ENCODE data around the gene SLC2A10. TPM values are rescaled to one million over a fixed set of nuclear protein-coding genes. Genes with fewer than 3 reads are reported as not detected.
A peak's percentile ranks its signal among the peaks of the same experiment; 100 is the strongest.

Gene SLC2A10
- total RNA-seq, 2 experiments from 2014 or later, result not detected

DNA sequence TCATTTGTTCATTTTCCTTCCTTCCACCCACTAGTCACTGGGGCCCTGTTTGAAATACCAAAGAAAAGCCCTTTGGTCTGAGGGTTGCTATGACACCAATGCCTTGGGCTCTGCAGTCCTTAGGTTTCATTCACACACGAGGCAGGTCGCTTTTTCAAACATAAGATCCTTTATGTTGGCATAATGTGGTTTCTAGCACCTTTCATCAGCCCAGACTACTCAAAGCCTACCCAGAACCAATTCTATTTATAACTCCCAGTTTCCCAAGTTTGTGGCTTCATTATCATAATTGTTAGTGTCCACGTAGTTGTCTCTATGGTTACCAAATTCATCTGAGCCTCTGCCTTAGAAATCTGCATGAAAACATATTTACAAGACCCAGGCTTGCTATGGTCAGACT, 13.6 kb upstream of the SLC2A10 start:
- Mint-ChIP-seq H3K27me3 (peaks cover 12% of the 10 kb centered on the region), H3K4me3 (no peak overlapping the region), H3K9me3 (ENCODE audit: low read depth) (peaks cover 2% of the 10 kb centered on the region), H3K27ac (no peak overlapping the region), H3K36me3 (ENCODE audit: low read depth) (no peaks in the 10 kb centered on the region), H3K4me1 (peaks cover 11% of the 10 kb centered on the region)
- DNase-seq, result no peak
- POLR2A ChIA-PET, result interaction anchor here (1.0 kb wide), 1 partner anchor 10 kb away, joined by 3 read pairs; no protein-coding TSS in a partner anchor
- CTCF ChIA-PET, result interaction anchor here (1.9 kb wide), 1 partner anchor 15 kb away, joined by 9 read pairs; no protein-coding TSS in a partner anchor
- ATAC-seq, result peak; percentile 47
- intact Hi-C loops (cut with DNase I, micrococcal nuclease), result no loop called here

DNA sequence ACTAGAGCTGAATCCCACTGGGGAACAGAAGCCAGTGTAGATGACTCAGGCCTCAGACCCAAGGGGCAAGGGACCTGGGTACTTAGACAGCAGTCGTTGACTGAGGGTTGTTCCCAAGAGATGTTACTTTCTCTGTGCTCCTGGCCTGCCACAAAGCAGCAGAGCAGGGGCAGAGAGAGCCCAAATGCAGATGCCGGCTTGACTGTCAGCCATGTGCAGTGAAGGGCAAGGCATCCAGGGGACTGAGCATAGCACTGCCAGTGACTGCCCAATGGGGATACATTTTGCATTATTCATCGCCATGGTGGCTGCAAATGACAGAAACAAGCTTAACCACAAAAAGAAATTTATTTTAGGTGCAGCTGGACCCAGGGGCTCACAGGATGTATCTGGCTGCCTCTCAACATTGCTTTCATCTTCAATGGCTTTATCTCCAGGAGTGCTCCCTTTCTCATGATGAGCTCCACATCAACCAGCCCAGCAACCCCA, 12.6 kb upstream of the SLC2A10 start:
- no peak overlapping the region for H3K4me3 Mint-ChIP-seq
- peaks cover 14% of the 10 kb centered on the region for H3K27me3 Mint-ChIP-seq
- ChIA-PET CTCF (interaction anchor here (1.0 to 1.9 kb wide), 2 partner anchors 16 to 299 kb away, joined by 3 to 9 read pairs; no protein-coding TSS in a partner anchor), POLR2A (no interaction called here)
- H3K27ac Mint-ChIP-seq, result no peak overlapping the region
- no peak for DNase-seq
- peaks cover 2% of the 10 kb centered on the region for H3K9me3 Mint-ChIP-seq (ENCODE audit: low read depth)
- intact Hi-C loops (cut with DNase I, micrococcal nuclease), result no loop called here
- no peaks in the 10 kb centered on the region for H3K36me3 Mint-ChIP-seq (ENCODE audit: low read depth)
- ATAC-seq, result no peak
- H3K4me1 Mint-ChIP-seq, result peaks cover 10% of the 10 kb centered on the region

DNA sequence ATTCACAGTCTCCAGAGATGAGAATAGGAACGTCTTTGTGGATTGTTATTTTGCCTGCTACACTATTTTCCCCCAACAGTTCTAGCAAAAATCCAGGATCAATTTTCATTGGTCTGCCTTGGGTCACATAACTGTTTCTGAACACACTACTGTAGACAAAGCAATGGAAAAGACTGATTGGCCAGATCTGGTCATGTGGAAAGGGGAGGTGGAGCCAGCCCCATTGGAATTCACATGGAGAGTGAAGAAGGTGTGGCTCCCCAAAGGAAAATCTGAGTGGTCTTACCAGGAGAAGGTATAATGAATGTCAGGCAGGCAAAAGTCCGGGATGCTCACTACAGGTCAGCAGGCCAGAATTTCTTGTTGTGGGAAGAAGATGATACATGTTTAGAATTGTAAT, 10.7 kb upstream of the SLC2A10 start:
- H3K36me3 Mint-ChIP-seq (ENCODE audit: low read depth), result no peaks in the 10 kb centered on the region
- no peak overlapping the region for H3K27ac Mint-ChIP-seq
- H3K4me1 Mint-ChIP-seq, result peaks cover 10% of the 10 kb centered on the region
- H3K27me3 Mint-ChIP-seq, result peaks cover 16% of the 10 kb centered on the region
- intact Hi-C loops (cut with DNase I, micrococcal nuclease), result no loop called here
- H3K9me3 Mint-ChIP-seq (ENCODE audit: low read depth), result peaks cover 2% of the 10 kb centered on the region
- CTCF ChIA-PET, result no interaction called here
- DNase-seq (no peak), ATAC-seq (no peak)
- H3K4me3 Mint-ChIP-seq, result no peak overlapping the region
- POLR2A ChIA-PET, result no interaction called here

DNA sequence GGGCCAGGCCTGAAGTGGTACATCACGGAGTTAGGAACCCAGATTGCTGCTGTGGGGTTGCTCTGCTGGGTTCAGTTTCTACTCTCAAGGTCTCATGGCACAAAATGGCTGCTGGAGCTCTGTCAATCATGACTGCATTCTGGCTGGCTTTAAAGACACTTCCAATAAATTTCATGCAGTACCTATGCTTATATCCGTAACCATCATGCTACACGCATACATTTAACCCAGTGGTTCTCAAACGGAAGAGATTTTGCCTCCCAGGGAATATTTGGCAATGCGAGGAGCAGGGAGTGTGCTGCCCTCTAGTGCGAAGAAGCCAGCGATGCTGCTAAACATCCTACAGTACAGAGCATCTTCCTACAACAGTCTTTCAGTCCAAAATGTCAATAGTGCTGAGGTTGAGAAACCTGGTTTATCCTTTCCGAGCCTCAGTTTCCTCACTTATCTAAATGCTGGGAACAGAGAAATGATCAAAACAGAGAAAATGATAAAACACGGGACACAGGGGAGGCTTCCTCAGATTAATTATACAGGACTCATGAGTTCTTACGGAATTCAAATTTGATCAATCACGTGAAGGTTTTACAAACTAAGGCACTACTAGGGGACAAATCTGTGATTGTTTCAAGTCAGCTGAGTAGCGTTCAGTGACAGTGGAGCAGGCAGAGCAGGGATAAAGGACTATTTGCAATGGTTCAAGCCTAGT, 9.6 kb upstream of the SLC2A10 start:
- CTCF ChIA-PET, result no interaction called here
- H3K9me3 Mint-ChIP-seq (ENCODE audit: low read depth), result peaks cover 2% of the 10 kb centered on the region
- no peak for ATAC-seq
- H3K4me1 Mint-ChIP-seq, result peaks cover 4% of the 10 kb centered on the region
- no peaks in the 10 kb centered on the region for H3K36me3 Mint-ChIP-seq (ENCODE audit: low read depth)
- intact Hi-C loops (cut with DNase I, micrococcal nuclease), result no loop called here
- H3K27me3 Mint-ChIP-seq, result peaks cover 20% of the 10 kb centered on the region
- POLR2A ChIA-PET, result no interaction called here
- peak; percentile 39 for DNase-seq
- H3K4me3 Mint-ChIP-seq, result no peak overlapping the region
- H3K27ac Mint-ChIP-seq, result no peak overlapping the region

DNA sequence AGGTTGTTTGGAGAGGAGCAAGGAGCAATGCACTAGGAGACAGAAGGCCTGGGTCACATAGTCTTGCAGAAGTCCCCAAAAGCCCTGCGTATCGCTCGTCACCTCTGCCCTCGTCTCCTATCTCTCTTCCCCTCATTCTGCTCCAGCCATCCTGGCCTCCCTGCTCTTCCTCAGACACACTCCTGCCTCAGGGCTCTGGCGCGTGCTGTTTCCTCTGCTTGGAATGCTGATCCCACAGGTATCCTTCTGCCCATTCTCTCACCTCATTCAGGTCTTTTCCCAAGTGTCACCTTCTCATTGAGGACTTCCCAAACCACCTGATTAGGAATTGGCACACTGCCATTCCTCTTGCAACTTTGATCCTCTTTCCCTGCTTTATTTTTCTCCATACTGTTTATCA, 9.0 kb upstream of the SLC2A10 start:
- Mint-ChIP-seq H3K27ac (no peak overlapping the region), H3K27me3 (peaks cover 25% of the 10 kb centered on the region), H3K9me3 (ENCODE audit: low read depth) (peaks cover 2% of the 10 kb centered on the region), H3K4me3 (no peak overlapping the region), H3K4me1 (peaks cover 4% of the 10 kb centered on the region), H3K36me3 (ENCODE audit: low read depth) (no peaks in the 10 kb centered on the region)
- CTCF ChIA-PET, result interaction anchor here (0.5 to 0.6 kb wide), 2 partner anchors 29 to 106 kb away, joined by 3 read pairs; no protein-coding TSS in a partner anchor
- ATAC-seq (no peak), DNase-seq (no peak)
- intact Hi-C loops (cut with DNase I, micrococcal nuclease), result no loop called here
- POLR2A ChIA-PET, result no interaction called here

DNA sequence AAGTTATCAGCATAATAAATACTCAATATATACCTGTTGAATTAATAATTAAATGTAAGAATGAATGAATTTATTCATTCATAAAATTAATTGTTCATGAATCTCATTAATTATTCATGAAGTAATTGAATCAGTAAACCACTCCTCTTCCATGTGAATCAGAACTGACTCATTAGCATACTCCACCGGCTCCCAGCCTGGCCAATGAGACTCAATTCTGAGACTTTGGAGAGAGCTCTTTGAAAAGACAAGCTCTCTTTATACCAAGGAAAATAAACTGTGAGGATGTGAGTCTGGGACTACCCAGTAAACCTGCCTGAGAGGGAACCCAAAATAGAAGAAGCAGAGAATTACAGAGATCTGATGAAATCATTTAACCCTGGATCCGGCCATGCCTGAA, 8.4 kb upstream of the SLC2A10 start:
- CTCF ChIA-PET, result interaction anchor here (0.5 to 0.6 kb wide), 2 partner anchors 29 to 106 kb away, joined by 3 read pairs; no protein-coding TSS in a partner anchor
- no peak overlapping the region for H3K27ac Mint-ChIP-seq

DNA sequence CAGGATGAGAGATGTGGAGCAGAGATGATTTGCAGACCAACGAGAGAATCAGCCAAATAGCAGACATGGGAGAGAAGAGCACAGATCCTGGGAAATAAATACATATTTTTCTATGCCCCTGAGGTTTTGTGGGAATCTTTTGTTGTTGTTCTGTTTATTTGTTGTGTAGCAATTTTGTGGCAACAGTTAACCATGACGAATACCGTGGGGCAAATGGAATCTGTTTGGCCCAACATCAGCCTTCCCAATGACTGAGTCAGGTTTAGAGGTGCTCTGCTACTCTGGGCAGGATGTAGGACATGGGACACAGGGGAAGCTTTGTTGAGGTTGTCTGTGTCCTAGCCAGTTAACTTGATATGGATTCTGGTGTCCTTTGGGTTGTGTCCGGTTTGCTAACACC, 7.9 kb upstream of the SLC2A10 start:
- no peaks in the 10 kb centered on the region for H3K36me3 Mint-ChIP-seq (ENCODE audit: low read depth)
- intact Hi-C loops (cut with DNase I, micrococcal nuclease), result no loop called here
- H3K27ac Mint-ChIP-seq, result no peak overlapping the region
- H3K9me3 Mint-ChIP-seq (ENCODE audit: low read depth), result peaks cover 7% of the 10 kb centered on the region
- no peaks in the 10 kb centered on the region for H3K4me1 Mint-ChIP-seq
- ChIA-PET POLR2A (no interaction called here), CTCF (interaction anchor here (0.6 kb wide), 1 partner anchor 184 kb away, joined by 3 read pairs; no protein-coding TSS in a partner anchor)
- DNase-seq (no peak), ATAC-seq (no peak)
- H3K27me3 Mint-ChIP-seq, result peaks cover 30% of the 10 kb centered on the region
- no peak overlapping the region for H3K4me3 Mint-ChIP-seq

More for the DNA sequence above, 8.4 kb upstream of the SLC2A10 start:
- Mint-ChIP-seq H3K27me3 (peaks cover 27% of the 10 kb centered on the region), H3K4me3 (no peak overlapping the region), H3K9me3 (ENCODE audit: low read depth) (peaks cover 2% of the 10 kb centered on the region), H3K36me3 (ENCODE audit: low read depth) (no peaks in the 10 kb centered on the region), H3K4me1 (peaks cover 3% of the 10 kb centered on the region)
- POLR2A ChIA-PET, result no interaction called here
- no peak for DNase-seq
- intact Hi-C loops (cut with DNase I, micrococcal nuclease), result no loop called here
- no peak for ATAC-seq

DNA sequence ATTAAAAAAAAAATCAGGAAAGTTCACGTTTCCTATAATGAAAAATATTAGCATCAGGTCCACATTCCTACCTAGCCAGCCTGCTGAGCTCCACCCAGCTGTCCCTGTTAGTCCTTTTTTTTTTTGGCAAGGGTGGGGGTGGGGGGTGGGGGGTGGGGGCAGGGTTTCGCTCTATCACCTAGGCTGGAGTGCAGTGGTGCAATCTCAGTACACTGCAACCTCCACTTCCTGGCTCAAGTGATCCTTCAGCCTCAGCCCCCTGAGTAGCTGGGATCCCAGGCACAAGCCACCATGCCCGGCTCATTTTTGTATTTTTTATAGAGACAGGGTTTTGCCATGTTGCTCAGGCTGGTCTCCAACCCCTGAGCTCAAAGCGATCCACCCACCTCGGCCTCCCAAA, 7.5 kb upstream of the SLC2A10 start:
- no peak for DNase-seq
- POLR2A ChIA-PET, result no interaction called here
- no peaks in the 10 kb centered on the region for H3K4me1 Mint-ChIP-seq
- intact Hi-C loops (cut with DNase I, micrococcal nuclease), result no loop called here
- CTCF ChIA-PET, result interaction anchor here (0.6 kb wide), 1 partner anchor 184 kb away, joined by 3 read pairs; no protein-coding TSS in a partner anchor
- H3K27me3 Mint-ChIP-seq, result peaks cover 32% of the 10 kb centered on the region
- no peak for ATAC-seq
- peaks cover 7% of the 10 kb centered on the region for H3K9me3 Mint-ChIP-seq (ENCODE audit: low read depth)
- no peaks in the 10 kb centered on the region for H3K36me3 Mint-ChIP-seq (ENCODE audit: low read depth)
- H3K4me3 Mint-ChIP-seq, result no peak overlapping the region
- no peak overlapping the region for H3K27ac Mint-ChIP-seq

DNA sequence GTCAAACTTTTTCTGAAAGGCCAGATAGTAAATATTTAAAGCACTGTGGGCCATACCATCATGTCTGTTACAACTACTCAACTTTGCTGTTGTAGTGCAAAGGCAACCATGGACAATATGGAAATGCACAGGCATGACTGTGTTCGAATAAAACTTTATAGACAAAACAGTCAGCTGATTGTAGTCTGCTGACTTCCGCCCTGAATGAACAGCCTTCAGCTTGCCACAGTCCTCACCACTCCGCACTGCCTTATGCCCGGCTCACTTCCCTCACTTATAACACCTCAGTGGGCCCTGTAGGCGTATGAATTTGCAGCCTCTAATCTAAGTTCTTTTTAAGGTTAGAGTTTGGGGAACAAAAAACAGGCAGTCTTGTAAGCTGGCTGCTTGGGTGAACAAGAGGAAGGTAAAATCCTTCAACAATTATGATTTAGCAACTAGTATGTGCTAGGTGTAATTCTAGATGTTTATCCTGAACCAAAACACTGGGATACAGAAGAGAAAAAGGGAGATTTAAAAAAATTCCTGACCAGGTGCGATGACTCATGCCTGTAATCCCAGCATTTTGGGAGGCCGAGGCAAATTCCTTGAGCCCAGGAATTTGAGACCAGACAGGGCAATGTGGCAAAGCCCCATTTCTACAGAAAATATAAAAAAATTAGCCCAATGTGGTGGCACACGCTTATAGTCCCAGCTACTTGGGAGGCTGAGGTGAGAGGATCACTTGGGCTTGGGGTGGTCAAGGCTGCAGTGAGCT, 6.8 kb upstream of the SLC2A10 start:
- Mint-ChIP-seq H3K27ac (no peak overlapping the region), H3K9me3 (ENCODE audit: low read depth) (peaks cover 7% of the 10 kb centered on the region), H3K27me3 (peaks cover 33% of the 10 kb centered on the region), H3K4me1 (no peaks in the 10 kb centered on the region), H3K4me3 (no peak overlapping the region), H3K36me3 (ENCODE audit: low read depth) (no peaks in the 10 kb centered on the region)
- intact Hi-C loops (cut with DNase I, micrococcal nuclease), result no loop called here
- no peak for DNase-seq
- POLR2A ChIA-PET, result no interaction called here
- no peak for ATAC-seq
- CTCF ChIA-PET, result interaction anchor here (0.6 to 1.3 kb wide), 3 partner anchors 48 to 353 kb away, joined by 3 to 4 read pairs (median 3); no protein-coding TSS in a partner anchor

DNA sequence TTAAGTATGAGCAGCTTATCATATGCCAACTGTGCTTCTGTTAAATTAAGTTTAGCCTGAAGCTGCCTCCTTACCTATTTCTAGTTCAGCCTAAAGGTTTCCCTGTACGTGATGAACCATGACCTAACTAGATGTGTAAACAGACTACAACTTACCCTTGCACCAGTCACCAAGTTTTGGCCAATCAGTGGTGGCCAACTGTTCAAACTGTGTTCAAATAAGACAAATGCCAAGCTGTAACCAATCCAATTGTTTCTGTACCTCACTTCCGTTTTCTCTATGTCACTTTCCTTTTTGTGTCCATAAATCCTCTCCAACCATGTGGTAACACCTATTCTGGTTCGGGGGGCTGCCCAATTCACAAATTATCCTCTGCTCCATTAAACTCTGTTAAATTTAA, 6.0 kb upstream of the SLC2A10 start:
- ATAC-seq, result no peak
- Mint-ChIP-seq H3K36me3 (ENCODE audit: low read depth) (no peaks in the 10 kb centered on the region), H3K4me3 (no peak overlapping the region), H3K27ac (no peak overlapping the region), H3K4me1 (no peaks in the 10 kb centered on the region), H3K9me3 (ENCODE audit: low read depth) (peaks cover 7% of the 10 kb centered on the region), H3K27me3 (peaks cover 37% of the 10 kb centered on the region)
- no peak for DNase-seq
- ChIA-PET POLR2A (no interaction called here), CTCF (interaction anchor here (0.6 to 1.3 kb wide), 2 partner anchors 181 to 353 kb away, joined by 3 to 4 read pairs; no protein-coding TSS in a partner anchor)
- intact Hi-C loops (cut with DNase I, micrococcal nuclease), result no loop called here

DNA sequence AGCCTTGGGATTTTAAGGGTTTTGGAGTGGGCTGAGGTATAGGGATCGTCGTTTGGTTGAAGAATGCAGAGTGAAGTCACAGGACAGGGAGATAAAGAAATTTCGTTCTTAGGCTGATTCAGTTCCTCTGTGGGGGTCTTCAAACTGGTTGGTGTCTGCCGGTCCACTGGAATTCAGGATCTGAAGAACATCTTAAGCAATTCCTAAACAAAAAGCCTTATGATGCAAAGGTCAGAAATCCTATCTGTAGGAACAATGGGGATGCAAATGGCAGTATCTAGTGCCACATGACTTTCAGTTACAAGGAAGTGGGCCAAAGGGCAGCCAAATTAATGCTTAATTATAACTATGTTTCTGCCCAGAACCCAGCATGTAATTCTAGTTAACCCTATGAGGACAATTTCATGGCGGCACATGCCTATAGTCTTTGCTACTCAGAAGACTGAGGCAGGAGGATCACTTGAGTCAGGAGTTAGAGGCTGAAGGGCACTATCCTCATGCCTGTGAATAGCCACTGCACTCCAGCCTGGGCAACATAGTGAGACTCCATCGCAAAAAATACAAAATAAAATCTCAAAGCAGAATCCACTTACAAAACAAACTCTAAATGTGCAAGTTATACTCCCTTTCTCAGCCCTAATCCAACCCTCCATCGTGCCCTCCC, 4.6 kb upstream of the SLC2A10 start:
- Mint-ChIP-seq H3K36me3 (ENCODE audit: low read depth) (no peaks in the 10 kb centered on the region), H3K27ac (no peak overlapping the region), H3K27me3 (peaks cover 40% of the 10 kb centered on the region), H3K4me3 (no peak overlapping the region), H3K4me1 (peaks cover 5% of the 10 kb centered on the region), H3K9me3 (ENCODE audit: low read depth) (peaks cover 6% of the 10 kb centered on the region)
- CTCF ChIA-PET, result no interaction called here
- ATAC-seq (no peak), DNase-seq (no peak)
- intact Hi-C loops (cut with DNase I, micrococcal nuclease), result no loop called here
- POLR2A ChIA-PET, result no interaction called here

Measured in activated CD4-positive, alpha-beta T cell treated with anti-CD3 and anti-CD28 coated beads for 36 hours (primary cell).